HepG2 (cell line): ENCODE data around the gene TUBB2B. TPM values are rescaled to one million over a fixed set of nuclear protein-coding genes. Genes with fewer than 3 reads are reported as not detected.

Experiments
- BRD4 ChIP-seq: sonication (generic); formaldehyde crosslinking; IDR thresholded peaks from 2 replicates; pipeline ENCODE4 v1.4.0; 2020; ENCODE audit warnings: missing genetic modification reagents
- CEBPG ChIP-seq: IDR thresholded peaks from 2 replicates; pipeline ENCODE4 v1.6.1; 2016
- FOXK2 ChIP-seq: fragments of 450-650 bp; IDR thresholded peaks from 2 replicates; pipeline ENCODE4 v1.6.1; 2016
- GFI1 ChIP-seq: sonication (generic); formaldehyde crosslinking; IDR thresholded peaks from 2 replicates; pipeline ENCODE4 v1.5.0; 2020; ENCODE audit warnings: missing genetic modification reagents, mild to moderate bottlenecking, borderline replicate concordance
- HHEX ChIP-seq: IDR thresholded peaks from 2 replicates; pipeline ENCODE4 v1.6.1; 2016; ENCODE audit warnings: control low read depth
- HIVEP1 ChIP-seq: sonication (generic); formaldehyde crosslinking; IDR thresholded peaks from 2 replicates; pipeline ENCODE4 v1.4.0; 2020; ENCODE audit warnings: mild to moderate bottlenecking, missing genetic modification reagents
- HNRNPL ChIP-seq: fragments of 200-400 bp; formaldehyde crosslinking; IDR thresholded peaks from 2 replicates; pipeline ENCODE4 v1.6.1; 2017; ENCODE audit warnings: mild to moderate bottlenecking, low read depth, low read length
- IKZF5 ChIP-seq: IDR thresholded peaks from 2 replicates; pipeline ENCODE4 v1.6.1; 2018; ENCODE audit warnings: missing genetic modification reagents, mild to moderate bottlenecking, missing compliant biosample characterization
- KLF16 ChIP-seq, 2 experiments: sonication (generic) in 1 of 2; formaldehyde crosslinking in 1 of 2; IDR thresholded peaks; 2 replicates each; pipeline versions ENCODE4 v1.6.1 to v1.8.0; 2016 to 2023; ENCODE audit warnings: missing genetic modification reagents in 2 of 2, missing compliant biosample characterization in 1 of 2
- MEIS1 ChIP-seq: sonication (generic); formaldehyde crosslinking; IDR thresholded peaks from 2 replicates; pipeline ENCODE4 v1.9.0; 2021; ENCODE audit warnings: mild to moderate bottlenecking, missing genetic modification reagents, moderate library complexity, borderline replicate concordance
- MTA1 ChIP-seq: sonication (generic); formaldehyde crosslinking; IDR thresholded peaks from 2 replicates; pipeline ENCODE4 v1.4.0; 2020; ENCODE audit warnings: missing genetic modification reagents, mild to moderate bottlenecking, borderline replicate concordance
- MYPOP ChIP-seq: sonication (generic); formaldehyde crosslinking; IDR thresholded peaks from 2 replicates; pipeline ENCODE4 v1.8.1; 2023; ENCODE audit warnings: mild to moderate bottlenecking, moderate library complexity, missing genetic modification reagents
- NCOA1 ChIP-seq: sonication (generic); formaldehyde crosslinking; IDR thresholded peaks from 2 replicates; pipeline ENCODE4 v1.9.0; 2021; ENCODE audit warnings: missing genetic modification reagents
- NR0B2 ChIP-seq: sonication (generic); formaldehyde crosslinking; IDR thresholded peaks from 2 replicates; pipeline ENCODE4 v1.4.0; 2020; ENCODE audit warnings: mild to moderate bottlenecking, missing genetic modification reagents
- SPEN ChIP-seq: sonication (generic); formaldehyde crosslinking; IDR thresholded peaks from 2 replicates; pipeline ENCODE4 v1.5.1; 2020; ENCODE audit warnings: low read depth, mild to moderate bottlenecking, missing genetic modification reagents
- TFDP2 ChIP-seq: sonication (generic); formaldehyde crosslinking; IDR thresholded peaks from 2 replicates; pipeline ENCODE4 v1.4.0; 2020; ENCODE audit warnings: missing genetic modification reagents
- TFE3 ChIP-seq: IDR thresholded peaks from 2 replicates; pipeline ENCODE4 v1.6.1; 2016
- THAP11 ChIP-seq: IDR thresholded peaks from 2 replicates; pipeline ENCODE4 v1.6.1; 2016; ENCODE audit warnings: missing biosample characterization, missing genetic modification reagents
- ZC3H4 ChIP-seq: sonication (generic); formaldehyde crosslinking; IDR thresholded peaks from 2 replicates; pipeline ENCODE4 v1.4.0; 2020; ENCODE audit warnings: missing genetic modification reagents, borderline replicate concordance
- ZFX ChIP-seq: sonication (generic); formaldehyde crosslinking; IDR thresholded peaks from 2 replicates; pipeline ENCODE4 v1.4.0; 2020; ENCODE audit warnings: mild to moderate bottlenecking, low read depth, missing genetic modification reagents, moderate library complexity
- ZNF10 ChIP-seq: sonication (generic); formaldehyde crosslinking; IDR thresholded peaks from 2 replicates; pipeline ENCODE4 v1.4.0; 2020; ENCODE audit warnings: mild to moderate bottlenecking, low read depth, missing genetic modification reagents, borderline replicate concordance
- ZNF430 ChIP-seq: sonication (generic); formaldehyde crosslinking; IDR thresholded peaks from 2 replicates; pipeline ENCODE4 v1.9.0; 2021; ENCODE audit warnings: mild to moderate bottlenecking, missing genetic modification reagents
- ZNF431 ChIP-seq: sonication (generic); formaldehyde crosslinking; IDR thresholded peaks from 2 replicates; pipeline ENCODE4 v1.9.0; 2022; ENCODE audit warnings: missing genetic modification reagents, low read depth, mild to moderate bottlenecking, borderline replicate concordance
- ZNF792 ChIP-seq: IDR thresholded peaks from 2 replicates; pipeline ENCODE4 v1.6.1; 2016
- ZSCAN30 ChIP-seq: sonication (generic); formaldehyde crosslinking; IDR thresholded peaks from 2 replicates; pipeline ENCODE4 v1.5.0; 2020; ENCODE audit warnings: mild to moderate bottlenecking, missing genetic modification reagents
- ZSCAN9 ChIP-seq: IDR thresholded peaks from 2 replicates; pipeline ENCODE4 v1.6.1; 2016; ENCODE audit warnings: borderline replicate concordance
- polyA plus RNA-seq, 8 experiments: library from polyadenylated mRNA; depleted of rRNA in 3 of 8; stranded (reverse) in 7 of 8; unstranded in 1 of 8; fragments of >200 nt; fragmentation: Illumina TruSeq in 4 of 8; extraction: Trizol in 4 of 8; gene quantifications; 2 replicates each; pipeline versions ENCODE4 v1.2.1 to v1.2.3, GENCODE V29; 2011 to 2016; ENCODE audit warnings: low read depth in 4 of 8, missing spikeins in 1 of 8, mixed read lengths in 1 of 8; ENCODE audit not compliant: insufficient read depth in 1 of 8
- total RNA-seq, 5 experiments: library from RNA; depleted of rRNA; stranded (reverse); fragments of >200 nt; fragmentation: Illumina TruSeq; extraction: Trizol; gene quantifications; 2 replicates each; pipeline ENCODE4 v1.2.3, GENCODE V29; 2016; ENCODE audit warnings: low read depth in 1 of 5

TUBB2B gene
- total and polyA plus RNA-seq, 2 of the 13 experiments (the other 11 are each of a cell fraction or from before 2014, with no cell fraction given): 10.3 to 23.6 TPM

GRCh38 chr6:3195695-3196497 lies 31.6 kb downstream of the TUBB2B start (continued):
- TF ChIP-seq NR0B2 (CRISPR knock-in tag): no peak
- TF ChIP-seq BRD4 (CRISPR knock-in tag): no peak
- TF ChIP-seq NCOA1: no peak
- no peak for TF ChIP-seq HHEX
- peak; percentile 77 for TF ChIP-seq THAP11 (CRISPR knock-in tag)
- 0 out of 2 replicates have a peak, but pooled peaks have one; percentile 23 for TF ChIP-seq MYPOP
- TF ChIP-seq ZFX (CRISPR knock-in tag): peak; percentile 78
- peak; percentile 49; the same call in 1 of the 2 replicates for TF ChIP-seq ZC3H4 (CRISPR knock-in tag)
- peak; percentile 68; the same call in 1 of the 2 replicates for TF ChIP-seq MEIS1 (CRISPR knock-in tag)
- peak; percentile 86 for TF ChIP-seq TFE3 (CRISPR knock-in tag)
- TF ChIP-seq CEBPG: peak; percentile 16; the same call in 1 of the 2 replicates
- 0 out of 2 replicates have a peak, but pooled peaks have one; percentile 27 for TF ChIP-seq GFI1 (CRISPR knock-in tag)
- TF ChIP-seq FOXK2: peak; percentile 73
- TF ChIP-seq HNRNPL: peak; percentile 77; the same call in 1 of the 2 replicates
- no peak; the same call in 1 of the 2 replicates for TF ChIP-seq MTA1 (CRISPR knock-in tag)
- peak; percentile 72; the same call in 1 of the 2 replicates for TF ChIP-seq ZNF430 (CRISPR knock-in tag)
- no peak for TF ChIP-seq TFDP2 (CRISPR knock-in tag)
- no peak; the same call in 1 of the 2 replicates for TF ChIP-seq ZNF792 (CRISPR knock-in tag)
- peak; percentile 78 for TF ChIP-seq IKZF5 (CRISPR knock-in tag)
- 0 out of 2 replicates have a peak, but pooled peaks have one; percentile 45 for TF ChIP-seq ZSCAN9 (CRISPR knock-in tag)
- peak; percentile 20; the same call in 1 of the 2 replicates for TF ChIP-seq HIVEP1 (CRISPR knock-in tag)
- TF ChIP-seq SPEN (CRISPR knock-in tag): peak; percentile 86
- TF ChIP-seq ZNF10 (CRISPR knock-in tag): no peak
- TF ChIP-seq KLF16 (CRISPR knock-in tag; IDR thresholded peaks at IDR 0.05): 0 out of 4 replicates have a peak, but pooled peaks of 1 of the 2 experiments have one; percentile 68
- no peak for TF ChIP-seq ZSCAN30 (CRISPR knock-in tag)
- TF ChIP-seq ZNF431: peak; percentile 66; the same call in 1 of the 2 replicates
